Measurements from ENCODE around the gene C1orf198.

The C1orf198 gene

DNA sequence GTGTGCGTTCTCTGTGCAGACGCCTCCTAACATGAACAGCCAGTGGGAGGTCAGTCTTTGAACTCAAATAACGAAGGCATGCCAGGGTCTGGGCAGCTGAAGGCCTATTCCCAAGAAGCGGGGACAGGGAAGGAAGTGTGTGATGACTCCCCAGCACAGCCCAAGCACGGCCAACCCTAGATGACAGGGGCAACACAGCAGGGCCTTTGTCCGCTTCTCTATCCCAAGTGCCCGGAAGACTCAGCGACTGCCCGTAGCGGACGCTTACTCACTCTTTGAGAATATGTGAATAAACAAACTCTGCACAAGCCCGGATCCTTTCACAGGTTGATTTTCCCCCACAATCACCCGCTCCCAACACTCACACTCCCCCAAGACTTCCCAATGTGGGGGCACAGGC lies 11.2 kb downstream of the C1orf198 start:
- H3K36me3 ChIP-seq (ENCODE audit: insufficient read depth, low read length): no peaks in the 10 kb centered on the region
- no peaks in the 10 kb centered on the region for H3K9me3 ChIP-seq (ENCODE audit: low read length)
- H3K4me1 ChIP-seq (ENCODE audit: insufficient read depth, low read length, severe bottlenecking): no peaks in the 10 kb centered on the region
- no peaks in the 10 kb centered on the region for H3K79me2 ChIP-seq (ENCODE audit: insufficient read depth, low read length)
- no peak overlapping the region for H2AFZ ChIP-seq (ENCODE audit: low read length)
- H3K27me3 ChIP-seq (ENCODE audit: insufficient read depth, low read length): peaks cover 3% of the 10 kb centered on the region; the same call in 1 of the 2 replicates
- H3K9me2 ChIP-seq (ENCODE audit: low read depth, low read length): no peaks in the 10 kb centered on the region
- H3K4me3 ChIP-seq (ENCODE audit: low read depth, low read length, poor library complexity, severe bottlenecking): no peak overlapping the region
- H3K4me2 ChIP-seq (ENCODE audit: low read length): no peak overlapping the region
- TF ChIP-seq, protein P1, sequence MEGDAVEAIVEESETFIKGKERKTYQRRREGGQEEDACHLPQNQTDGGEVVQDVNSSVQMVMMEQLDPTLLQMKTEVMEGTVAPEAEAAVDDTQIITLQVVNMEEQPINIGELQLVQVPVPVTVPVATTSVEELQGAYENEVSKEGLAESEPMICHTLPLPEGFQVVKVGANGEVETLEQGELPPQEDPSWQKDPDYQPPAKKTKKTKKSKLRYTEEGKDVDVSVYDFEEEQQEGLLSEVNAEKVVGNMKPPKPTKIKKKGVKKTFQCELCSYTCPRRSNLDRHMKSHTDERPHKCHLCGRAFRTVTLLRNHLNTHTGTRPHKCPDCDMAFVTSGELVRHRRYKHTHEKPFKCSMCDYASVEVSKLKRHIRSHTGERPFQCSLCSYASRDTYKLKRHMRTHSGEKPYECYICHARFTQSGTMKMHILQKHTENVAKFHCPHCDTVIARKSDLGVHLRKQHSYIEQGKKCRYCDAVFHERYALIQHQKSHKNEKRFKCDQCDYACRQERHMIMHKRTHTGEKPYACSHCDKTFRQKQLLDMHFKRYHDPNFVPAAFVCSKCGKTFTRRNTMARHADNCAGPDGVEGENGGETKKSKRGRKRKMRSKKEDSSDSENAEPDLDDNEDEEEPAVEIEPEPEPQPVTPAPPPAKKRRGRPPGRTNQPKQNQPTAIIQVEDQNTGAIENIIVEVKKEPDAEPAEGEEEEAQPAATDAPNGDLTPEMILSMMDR (IDR thresholded peaks at IDR 0.05; ENCODE audit: low read length): no peak
- no peak for TF ChIP-seq EZH2 (IDR thresholded peaks at IDR 0.05; ENCODE audit: borderline replicate concordance, low read length)
- H3K9ac ChIP-seq (ENCODE audit: low read length): no peak overlapping the region
- H3K27ac ChIP-seq (ENCODE audit: low read depth, low read length, poor library complexity, severe bottlenecking): no peak overlapping the region
- H4K20me1 ChIP-seq (ENCODE audit: insufficient read depth, low read length): no peaks in the 10 kb centered on the region
- no peaks in the 10 kb centered on the region for H3F3A ChIP-seq (ENCODE audit: insufficient read depth, low read length)

DNA sequence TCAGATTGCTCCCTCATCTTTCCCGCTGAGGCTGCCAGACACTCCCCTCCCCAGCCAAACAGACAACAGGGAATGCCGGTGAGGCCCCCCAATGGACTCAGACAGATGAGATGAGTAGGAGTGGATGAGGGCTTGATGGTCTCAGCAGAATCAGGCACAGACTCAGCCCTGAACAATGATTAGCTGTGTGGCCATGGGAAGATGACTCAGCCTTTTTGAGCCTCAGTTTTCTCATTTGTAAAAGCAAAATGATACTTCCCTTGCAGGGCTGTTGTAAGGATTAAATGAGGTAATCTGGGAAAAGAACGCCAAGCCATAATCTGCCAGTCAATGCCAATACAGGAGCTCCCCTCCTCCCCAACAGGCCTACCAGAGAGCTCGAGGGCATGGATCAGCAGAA lies 12.4 kb downstream of the C1orf198 start:
- no peaks in the 10 kb centered on the region for H3K9me3 ChIP-seq (ENCODE audit: low read length)
- no peak overlapping the region for H3K9ac ChIP-seq (ENCODE audit: low read length)
- no peaks in the 10 kb centered on the region for H3F3A ChIP-seq (ENCODE audit: insufficient read depth, low read length)
- H3K4me1 ChIP-seq (ENCODE audit: insufficient read depth, low read length, severe bottlenecking): no peaks in the 10 kb centered on the region
- no peaks in the 10 kb centered on the region for H3K9me2 ChIP-seq (ENCODE audit: low read depth, low read length)
- no peak overlapping the region for H3K4me3 ChIP-seq (ENCODE audit: low read depth, low read length, poor library complexity, severe bottlenecking)
- TF ChIP-seq, protein P1 (IDR thresholded peaks at IDR 0.05; ENCODE audit: low read length): no peak
- TF ChIP-seq EZH2 (IDR thresholded peaks at IDR 0.05; ENCODE audit: borderline replicate concordance, low read length): no peak
- no peaks in the 10 kb centered on the region for H4K20me1 ChIP-seq (ENCODE audit: insufficient read depth, low read length)
- no peak overlapping the region for H3K4me2 ChIP-seq (ENCODE audit: low read length)
- H3K36me3 ChIP-seq (ENCODE audit: insufficient read depth, low read length): no peaks in the 10 kb centered on the region
- no peak overlapping the region for H3K27ac ChIP-seq (ENCODE audit: low read depth, low read length, poor library complexity, severe bottlenecking)
- H3K79me2 ChIP-seq (ENCODE audit: insufficient read depth, low read length): no peaks in the 10 kb centered on the region
- peaks cover 3% of the 10 kb centered on the region; the same call in 1 of the 2 replicates for H3K27me3 ChIP-seq (ENCODE audit: insufficient read depth, low read length)
- H2AFZ ChIP-seq (ENCODE audit: low read length): no peak overlapping the region

DNA sequence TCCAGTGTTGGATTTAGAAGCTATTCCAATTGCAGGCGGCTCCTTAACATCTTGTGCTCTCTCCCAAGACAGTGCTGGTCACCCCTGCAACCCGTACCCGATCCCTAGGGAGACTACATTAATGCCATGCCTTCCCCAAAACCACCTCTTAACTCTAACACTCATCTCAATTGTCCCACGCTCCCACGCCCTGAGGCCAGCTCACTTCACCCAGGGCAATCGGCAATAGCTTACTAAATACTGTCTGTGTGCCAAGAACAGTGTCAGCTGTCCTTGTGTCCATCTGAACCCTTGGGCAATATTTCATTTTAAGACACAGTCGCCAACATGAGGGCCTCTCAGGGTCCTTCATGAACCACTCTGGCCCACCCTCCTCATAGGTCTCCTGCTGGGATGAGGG lies 13.9 kb downstream of the C1orf198 start:
- no peaks in the 10 kb centered on the region for H3K9me3 ChIP-seq (ENCODE audit: low read length)
- H3K27me3 ChIP-seq (ENCODE audit: insufficient read depth, low read length): peaks cover 3% of the 10 kb centered on the region; the same call in 1 of the 2 replicates
- TF ChIP-seq, protein P1 (IDR thresholded peaks at IDR 0.05; ENCODE audit: low read length): no peak
- no peak for TF ChIP-seq EZH2 (IDR thresholded peaks at IDR 0.05; ENCODE audit: borderline replicate concordance, low read length)
- no peak overlapping the region for H3K9ac ChIP-seq (ENCODE audit: low read length)
- no peaks in the 10 kb centered on the region for H4K20me1 ChIP-seq (ENCODE audit: insufficient read depth, low read length)
- H3K27ac ChIP-seq (ENCODE audit: low read depth, low read length, poor library complexity, severe bottlenecking): no peak overlapping the region
- no peaks in the 10 kb centered on the region for H3K36me3 ChIP-seq (ENCODE audit: insufficient read depth, low read length)
- no peak overlapping the region for H3K4me3 ChIP-seq (ENCODE audit: low read depth, low read length, poor library complexity, severe bottlenecking)
- H3K9me2 ChIP-seq (ENCODE audit: low read depth, low read length): no peaks in the 10 kb centered on the region
- H3F3A ChIP-seq (ENCODE audit: insufficient read depth, low read length): no peaks in the 10 kb centered on the region
- no peak overlapping the region for H3K4me2 ChIP-seq (ENCODE audit: low read length)
- no peaks in the 10 kb centered on the region for H3K79me2 ChIP-seq (ENCODE audit: insufficient read depth, low read length)
- H3K4me1 ChIP-seq (ENCODE audit: insufficient read depth, low read length, severe bottlenecking): no peaks in the 10 kb centered on the region
- H2AFZ ChIP-seq (ENCODE audit: low read length): no peak overlapping the region

All from OCI-LY1 (cell line).